GM21737 (cell line): Measurements from ENCODE around the gene HES6.
"Not testable (repeated sequence)": the region's sequence is repeated elsewhere in the genome, so short reads cannot be mapped to it uniquely, and the experiment has no call there.

Experiments used
- ATAC-seq: cut with Tn5 transposase; IDR thresholded peaks from one replicate; pipeline ENCODE4 v1.9.1; 2021; ENCODE audit warnings: mild to moderate bottlenecking, moderate library complexity; ENCODE audit not compliant: unreplicated experiment

The HES6 gene

GRCh38 chr2:238273433-238273832 lies 33.6 kb upstream of the HES6 start:
- ATAC-seq, result not testable (repeated sequence)

- ATAC-seq, result no peak
These were observed 32.3 kb upstream of the HES6 start for GRCh38 chr2:238272156-238272555.

GRCh38 chr2:238271686-238272085 lies 31.8 kb upstream of the HES6 start:
- ATAC-seq, result not testable (repeated sequence)

GRCh38 chr2:238271061-238271554 lies 31.3 kb upstream of the HES6 start:
- no peak for ATAC-seq

GRCh38 chr2:238270606-238271005 lies 30.8 kb upstream of the HES6 start:
- no peak for ATAC-seq

GRCh38 chr2:238269741-238270140 lies 29.9 kb upstream of the HES6 start:
- no peak for ATAC-seq

GRCh38 chr2:238267884-238268680 lies 28.2 kb upstream of the HES6 start:
- ATAC-seq, result no peak

GRCh38 chr2:238267341-238267710 lies 27.5 kb upstream of the HES6 start:
- no peak for ATAC-seq

- ATAC-seq, result no peak
These were observed 25.8 kb upstream of the HES6 start for GRCh38 chr2:238265605-238266004.

- ATAC-seq, result no peak
These were observed 24.2 kb upstream of the HES6 start for GRCh38 chr2:238264072-238264460.

- ATAC-seq, result no peak
These were observed 23.6 kb upstream of the HES6 start for GRCh38 chr2:238263204-238264071.

GRCh38 chr2:238262496-238263122 lies 22.8 kb upstream of the HES6 start:
- ATAC-seq, result no peak

- no peak for ATAC-seq
These were observed 22.0 kb upstream of the HES6 start for GRCh38 chr2:238261718-238262375.

- no peak for ATAC-seq
These were observed 21.0 kb upstream of the HES6 start for GRCh38 chr2:238260883-238261282.

GRCh38 chr2:238259061-238260020 lies 19.5 kb upstream of the HES6 start:
- ATAC-seq, result no peak

- no peak for ATAC-seq
These were observed 18.2 kb upstream of the HES6 start for GRCh38 chr2:238257786-238258700.

GRCh38 chr2:238256594-238257104 lies 16.8 kb upstream of the HES6 start:
- ATAC-seq, result no peak

GRCh38 chr2:238256111-238256510 lies 16.3 kb upstream of the HES6 start:
- no peak for ATAC-seq
